GM18858 (cell line): ENCODE measurements around the gene DYNLRB1.
A peak's percentile ranks its signal among the peaks of the same experiment; 100 is the strongest.
"Not testable (repeated sequence)": the region's sequence is repeated elsewhere in the genome, so short reads cannot be mapped to it uniquely, and the experiment has no call there.

ENCODE experiments used
- ATAC-seq: cut with Tn5 transposase; IDR thresholded peaks from one replicate; pipeline ENCODE4 v1.9.1; 2021; ENCODE audit not compliant: unreplicated experiment

Gene DYNLRB1

DNA sequence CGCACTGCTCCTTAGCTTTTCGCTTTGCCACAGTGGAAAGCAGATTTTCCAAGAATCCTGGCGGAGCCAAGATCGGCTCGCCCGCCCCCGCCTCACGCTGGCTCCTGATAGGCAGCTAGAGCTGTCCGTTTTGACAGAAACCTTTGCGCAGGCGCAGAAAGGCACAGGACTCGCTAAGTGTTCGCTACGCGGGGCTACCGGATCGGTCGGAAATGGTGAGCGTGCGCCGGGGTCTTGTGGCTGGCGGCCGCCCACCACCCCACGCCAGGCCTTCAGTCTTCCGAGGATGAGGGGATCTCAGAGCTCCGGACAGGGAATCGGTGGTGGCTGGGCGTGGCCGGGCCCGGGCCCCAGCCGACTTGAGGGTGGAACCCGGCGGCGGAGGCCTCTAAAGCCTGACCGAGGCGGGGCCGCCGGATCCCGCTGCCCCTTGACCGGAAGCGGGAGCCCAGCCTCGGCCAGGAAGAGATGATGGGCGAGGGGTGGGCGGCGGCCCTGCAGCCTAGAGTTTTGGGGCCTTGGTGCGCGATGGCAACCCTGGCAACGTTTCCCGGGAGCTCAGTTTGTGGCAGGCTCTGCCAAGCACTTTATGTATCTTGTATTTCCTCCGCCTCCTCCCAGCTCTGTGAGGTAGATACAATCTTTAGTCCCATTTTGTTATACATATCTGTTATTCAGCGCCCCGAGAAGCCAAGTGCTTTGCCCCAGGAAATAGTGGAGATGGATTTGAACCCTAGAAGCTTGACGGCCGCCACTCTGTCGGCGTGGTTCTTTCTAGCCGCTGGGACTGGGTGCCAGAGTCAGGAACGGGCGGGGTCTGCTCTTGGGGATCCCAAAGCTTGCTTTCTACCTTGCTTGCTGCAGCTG lies at the start of gene DYNLRB1:
Gene DYNLRB1, plus strand, starts transcription at position 176 of the 867 bp plus-strand sequence. Its CDS starts 37 bp downstream, at position 213.
- peak; percentile 56 for ATAC-seq

DNA sequence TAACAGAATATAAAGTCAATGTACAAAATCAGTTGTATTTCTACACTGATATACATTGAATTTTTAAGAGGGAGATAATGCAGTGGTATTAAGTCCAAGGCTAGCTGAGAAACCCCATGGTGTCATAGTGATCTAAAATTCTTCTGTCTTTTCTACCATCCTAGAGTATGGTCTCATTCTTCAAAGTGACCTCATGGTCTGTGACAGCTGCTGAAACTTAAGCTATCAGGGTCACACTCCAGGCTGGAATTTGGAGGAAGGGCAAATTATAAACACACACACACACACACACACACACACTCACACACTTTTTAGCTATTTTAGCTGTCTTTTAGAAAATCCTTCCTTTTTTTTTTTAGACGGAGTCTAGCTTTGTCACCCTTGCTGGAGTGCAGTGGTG lies 47.3 kb upstream of the DYNLRB1 start:
- no peak for ATAC-seq

DNA sequence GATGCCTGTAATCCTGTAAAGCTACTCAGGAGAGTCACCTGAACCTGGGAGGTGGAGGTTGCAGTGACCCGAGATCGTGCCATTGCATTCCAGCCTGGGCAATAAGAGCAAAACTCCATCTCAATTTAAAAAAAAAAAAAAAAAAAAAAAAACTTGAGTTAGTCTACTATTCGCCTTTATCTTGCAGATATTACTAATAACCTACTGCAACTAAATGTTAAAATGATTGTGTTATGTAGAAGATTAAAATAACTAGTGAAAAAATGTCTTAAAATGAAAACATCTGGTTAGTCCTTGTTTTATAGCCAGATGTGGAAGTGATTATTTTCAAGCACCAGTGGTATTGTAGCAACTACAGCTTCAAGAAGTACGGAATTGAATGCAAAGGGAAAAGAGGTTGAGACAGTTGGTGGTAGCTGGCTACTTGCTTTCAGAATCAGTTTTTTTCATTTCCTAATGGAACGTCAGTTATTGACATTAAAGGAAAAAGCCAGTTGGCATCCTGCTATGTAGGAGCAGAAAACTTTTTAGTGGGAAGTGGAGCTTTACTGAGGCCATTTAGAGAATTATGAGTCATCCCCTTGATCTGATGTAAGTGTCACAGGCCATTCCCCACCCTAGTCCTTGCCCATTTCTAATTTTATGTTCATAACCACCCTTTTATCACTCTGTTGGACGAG lies 43.8 kb upstream of the DYNLRB1 start:
- no peak for ATAC-seq

GRCh38 chr20:34473262-34473883 lies 42.8 kb upstream of the DYNLRB1 start:
- no peak for ATAC-seq

- ATAC-seq: no peak
Measured at GRCh38 chr20:34475979-34476736, 40.1 kb upstream of the DYNLRB1 start.

DNA sequence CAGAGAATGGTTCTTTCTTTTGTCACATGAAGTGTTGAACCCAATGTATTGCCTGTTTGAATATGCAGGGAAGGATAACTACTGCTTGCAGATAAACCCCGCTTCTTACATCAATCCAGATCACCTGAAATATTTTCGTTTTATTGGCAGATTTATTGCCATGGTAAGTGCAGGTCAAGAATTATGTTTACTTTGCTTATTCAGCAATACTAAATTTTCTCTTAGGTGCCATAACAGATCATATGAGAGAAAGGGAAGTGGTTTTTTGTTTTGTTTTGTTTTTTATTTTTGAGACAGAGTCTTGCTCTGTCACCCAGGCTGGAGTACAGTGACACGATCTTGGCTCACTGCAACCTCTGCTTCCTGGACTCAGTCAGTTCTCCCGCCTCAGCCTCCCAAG lies 36.6 kb upstream of the DYNLRB1 start:
- ATAC-seq: no peak

DNA sequence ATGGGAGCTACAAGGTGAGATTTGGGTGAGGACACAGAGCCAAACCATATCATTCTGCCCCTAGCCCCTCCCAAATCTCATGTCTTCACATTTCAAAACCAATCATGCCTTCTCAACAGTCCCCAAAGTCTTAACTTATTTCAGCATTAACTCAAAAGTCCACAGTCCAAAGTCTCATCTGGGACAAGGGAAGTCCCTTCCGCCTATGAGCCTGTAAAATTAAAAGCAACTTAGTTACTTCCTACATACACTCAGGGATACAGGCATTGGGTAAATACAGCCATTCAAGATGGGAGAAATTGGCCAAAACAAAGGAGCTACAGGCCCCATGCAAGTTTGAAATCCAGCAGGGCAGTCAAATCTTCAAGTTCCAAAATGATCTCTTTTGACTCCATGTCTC lies 34.1 kb upstream of the DYNLRB1 start:
- not testable (repeated sequence) for ATAC-seq

DNA sequence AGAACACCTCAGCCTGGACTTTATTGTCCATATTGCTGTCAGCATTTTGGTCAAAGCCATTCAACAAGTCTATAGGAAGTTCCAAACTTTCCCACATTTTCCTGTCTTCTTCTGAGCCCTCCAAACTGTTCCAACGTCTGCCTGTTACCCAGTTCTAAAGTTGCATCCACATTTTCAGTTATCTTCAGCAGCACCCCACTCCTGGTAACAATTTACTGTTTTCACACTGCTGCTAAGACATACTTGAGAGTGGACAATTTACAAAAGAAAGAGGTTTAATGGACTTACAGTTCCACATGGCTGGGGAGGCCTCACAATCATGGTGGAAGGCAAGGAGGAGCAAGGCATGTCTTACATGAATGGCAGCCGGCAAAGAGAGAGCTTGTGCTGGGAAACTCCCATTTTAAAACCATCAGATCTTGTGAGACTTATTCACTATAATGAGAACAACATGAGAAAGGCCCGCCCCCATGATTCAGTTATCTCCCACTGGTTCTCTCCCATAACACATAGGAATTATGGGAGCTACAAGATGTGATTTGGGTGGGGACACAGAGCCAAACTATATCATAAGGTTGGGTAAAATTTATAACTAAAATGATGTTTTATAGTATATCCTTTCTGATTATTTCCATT lies 32.5 kb upstream of the DYNLRB1 start:
- ATAC-seq: not testable (repeated sequence)

DNA sequence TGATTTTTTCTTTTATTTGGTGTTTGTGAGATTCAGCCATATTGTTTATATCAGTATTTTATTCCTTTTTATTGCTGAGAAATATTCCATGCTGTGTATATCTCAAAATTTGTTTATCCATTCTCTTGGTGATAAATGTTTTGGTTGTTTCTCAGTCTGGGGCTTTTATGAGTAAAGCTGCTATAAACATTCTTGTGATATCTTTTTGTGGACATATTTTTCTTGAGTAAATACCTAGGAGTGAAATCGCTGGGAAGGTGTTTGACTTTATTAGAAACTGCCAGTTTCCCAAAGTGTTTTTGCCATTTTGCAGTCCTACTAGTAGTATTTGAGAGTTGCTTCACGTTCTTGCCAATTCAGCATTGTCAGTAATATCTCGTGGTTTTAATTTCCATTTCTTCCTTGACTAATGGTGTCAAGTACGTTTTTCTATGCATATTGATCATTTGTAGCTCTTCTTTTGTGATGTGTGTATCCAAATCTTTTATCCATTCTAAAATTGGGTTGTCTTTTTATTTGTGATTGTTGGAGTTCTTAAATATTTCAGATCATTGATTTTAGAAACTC lies 31.1 kb upstream of the DYNLRB1 start:
- no peak for ATAC-seq

DNA sequence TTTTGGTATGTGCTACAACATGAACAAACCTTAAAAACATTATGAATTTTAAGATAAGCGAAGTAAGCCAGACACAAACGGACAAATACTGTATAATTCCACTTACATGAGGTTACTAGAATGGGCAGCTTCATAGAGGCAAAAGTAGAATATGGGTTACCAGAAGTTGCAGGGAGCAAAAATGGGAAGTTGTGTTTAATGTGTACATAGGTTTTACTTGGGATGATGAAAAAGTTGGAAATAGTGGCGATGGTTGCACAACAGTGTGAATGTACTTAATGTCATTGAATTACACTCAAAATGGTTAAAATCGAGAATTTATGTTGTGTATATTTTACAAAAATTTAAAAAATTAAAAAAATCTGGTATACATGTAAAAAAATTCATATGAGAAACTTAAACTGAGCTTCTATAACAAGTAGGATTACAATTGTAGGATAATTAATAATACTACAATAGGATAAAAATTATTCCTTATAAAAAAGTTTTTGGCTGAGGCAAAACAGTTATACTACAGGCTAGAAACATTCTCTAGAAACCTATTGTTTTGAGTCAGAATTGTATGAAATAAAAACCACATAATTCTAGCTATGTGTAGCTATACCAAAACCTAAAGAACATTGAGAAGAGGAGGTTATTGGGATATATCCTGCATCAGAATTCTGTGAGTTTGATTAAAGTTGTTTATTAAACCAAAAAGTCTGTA lies 24.8 kb upstream of the DYNLRB1 start:
- ATAC-seq: no peak

- ATAC-seq: no peak
Measured at GRCh38 chr20:34491932-34492509, 24.2 kb upstream of the DYNLRB1 start.

- no peak for ATAC-seq
Measured at GRCh38 chr20:34493646-34494045, 22.6 kb upstream of the DYNLRB1 start.

GRCh38 chr20:34495307-34495706 lies 20.9 kb upstream of the DYNLRB1 start:
- no peak for ATAC-seq

DNA sequence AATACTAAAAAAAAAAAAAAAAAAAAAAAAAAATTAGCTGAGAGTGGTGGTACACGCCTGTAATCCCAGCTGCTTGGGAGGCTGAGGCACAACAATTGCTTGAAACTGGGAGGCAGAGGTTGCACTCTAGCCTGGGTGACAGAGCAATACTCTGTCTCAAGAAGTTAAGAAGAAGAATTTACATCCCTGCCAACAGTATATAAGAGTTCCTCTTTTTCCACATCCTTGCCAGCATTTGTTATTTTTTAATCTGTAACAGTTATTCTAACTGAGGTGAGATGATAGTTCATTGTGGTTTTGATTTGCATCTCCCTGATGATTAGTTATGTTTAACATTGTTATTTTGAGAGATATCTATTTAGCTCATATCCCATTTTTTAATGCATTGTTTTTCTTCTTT lies 20.3 kb upstream of the DYNLRB1 start:
- no peak for ATAC-seq

- not testable (repeated sequence) for ATAC-seq
Measured at GRCh38 chr20:34497596-34497995, 18.6 kb upstream of the DYNLRB1 start.

- ATAC-seq: no peak
Measured at GRCh38 chr20:34500823-34501222, 15.4 kb upstream of the DYNLRB1 start.

- no peak for ATAC-seq
Measured at GRCh38 chr20:34506480-34506879, 9.7 kb upstream of the DYNLRB1 start.

- ATAC-seq: no peak
Measured at GRCh38 chr20:34507702-34508413, 8.4 kb upstream of the DYNLRB1 start.

DNA sequence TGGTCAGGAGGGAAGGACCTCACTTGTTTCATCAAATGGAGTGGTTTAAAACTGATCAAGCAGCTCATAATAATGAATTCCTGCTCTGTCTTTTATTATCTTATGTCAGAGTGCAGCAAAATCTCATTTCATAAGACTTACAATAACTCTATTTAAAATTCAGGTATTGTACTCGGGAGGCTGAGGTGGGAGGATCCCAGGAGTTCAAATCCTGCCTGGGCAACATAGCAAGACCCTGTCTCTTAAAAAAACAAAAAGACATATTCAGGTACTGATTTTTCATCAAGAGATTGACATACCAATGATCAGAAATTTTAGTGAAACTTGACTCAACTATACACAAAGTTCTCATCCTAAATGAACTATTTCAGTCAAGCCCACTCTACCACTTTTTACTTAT lies 5.6 kb upstream of the DYNLRB1 start:
- no peak for ATAC-seq
